Activated CD8-positive, alpha-beta memory T cell treated with anti-CD3 and anti-CD28 coated beads for 48 hours (primary cell): ENCODE data around the gene RSRC2.
A peak's percentile ranks its signal among the peaks of the same experiment; 100 is the strongest.
"Not testable (repeated sequence)": the region's sequence is repeated elsewhere in the genome, so short reads cannot be mapped to it uniquely, and the experiment has no call there.

Source experiments
- DNase-seq, 3 experiments: peaks; one replicate each; pipeline ENCODE4 v3.0.0-alpha.2; 2020; ENCODE audit warnings: low read depth in 2 of 3, low spot score in 2 of 3

RSRC2 gene

GRCh38 chr12:122526683-122527477 lies at the start of gene RSRC2, which contains the start of gene KNTC1:
TSS of gene RSRC2 (minus strand) at chr12:122526936. CDS start at chr12:122526853, 83 bp downstream.
TSS of gene KNTC1 (plus strand) at chr12:122527249. CDS start at chr12:122530064, 2,815 bp downstream.
- DNase-seq = peak; percentile 88 to 92 (median 89)

- DNase-seq = no peak
Measured at GRCh38 chr12:122571821-122572220, 45.1 kb upstream of the RSRC2 start.

GRCh38 chr12:122570006-122570405 lies 43.3 kb upstream of the RSRC2 start:
- not testable (repeated sequence) for DNase-seq

GRCh38 chr12:122569288-122569687 lies 42.6 kb upstream of the RSRC2 start:
- DNase-seq = no peak

GRCh38 chr12:122566816-122567215 lies 40.1 kb upstream of the RSRC2 start:
- DNase-seq = not testable (repeated sequence)

GRCh38 chr12:122563361-122563760 lies 36.6 kb upstream of the RSRC2 start:
- no peak for DNase-seq

- no peak for DNase-seq
Measured at GRCh38 chr12:122560138-122560537, 33.4 kb upstream of the RSRC2 start.

- no peak for DNase-seq
Measured at GRCh38 chr12:122558745-122559641, 32.3 kb upstream of the RSRC2 start.

- DNase-seq = no peak
Measured at GRCh38 chr12:122547330-122547729, 20.6 kb upstream of the RSRC2 start.

- DNase-seq = no peak
Measured at GRCh38 chr12:122545855-122546254, 19.1 kb upstream of the RSRC2 start.

GRCh38 chr12:122544537-122544936 lies 17.8 kb upstream of the RSRC2 start:
- DNase-seq = no peak

- no peak for DNase-seq
Measured at GRCh38 chr12:122538496-122538895, 11.8 kb upstream of the RSRC2 start.

GRCh38 chr12:122537021-122537420 lies 10.3 kb upstream of the RSRC2 start:
- DNase-seq = no peak

GRCh38 chr12:122533856-122534255 lies 7.1 kb upstream of the RSRC2 start:
- no peak for DNase-seq

- no peak for DNase-seq
Measured at GRCh38 chr12:122528992-122529391, 2.3 kb upstream of the RSRC2 start.

- DNase-seq = no peak
Measured at GRCh38 chr12:122528582-122528981, 1.8 kb upstream of the RSRC2 start.

- no peak for DNase-seq
Measured at GRCh38 chr12:122527478-122527944, 775 bp upstream of the RSRC2 start.

GRCh38 chr12:122523846-122524718 lies 2.7 kb downstream of the RSRC2 start:
- DNase-seq = no peak

GRCh38 chr12:122523280-122523679 lies 3.5 kb downstream of the RSRC2 start:
- no peak for DNase-seq

GRCh38 chr12:122520676-122521075 lies 6.1 kb downstream of the RSRC2 start:
- DNase-seq = no peak

- DNase-seq = no peak
Measured at GRCh38 chr12:122519418-122519817, 7.3 kb downstream of the RSRC2 start.
